H4 (cell line): Measurements from ENCODE around the gene BCHE. TPM values are rescaled to one million over a fixed set of nuclear protein-coding genes. Genes with fewer than 3 reads are reported as not detected.

ENCODE experiments used
- DNase-seq: peaks from one replicate; pipeline ENCODE4 v3.0.0-alpha.2; 2015; ENCODE audit warnings: low spot score
- total RNA-seq: library from RNA; depleted of rRNA; stranded (reverse); fragments of >200 nt; shearing (Covaris generic); gene quantifications from 2 replicates; pipeline ENCODE4 v1.2.3, GENCODE V29; 2014

Gene BCHE
- total RNA-seq, 1 experiment from 2014 or later: 56.3 TPM

GRCh38 chr3:165751637-165752036 lies 85.6 kb downstream of the BCHE start:
- DNase-seq: no peak

- no peak for DNase-seq
These were observed 87.4 kb downstream of the BCHE start for GRCh38 chr3:165749821-165750220.

- DNase-seq: no peak
These were observed 88.0 kb downstream of the BCHE start for GRCh38 chr3:165749241-165749640.

DNA sequence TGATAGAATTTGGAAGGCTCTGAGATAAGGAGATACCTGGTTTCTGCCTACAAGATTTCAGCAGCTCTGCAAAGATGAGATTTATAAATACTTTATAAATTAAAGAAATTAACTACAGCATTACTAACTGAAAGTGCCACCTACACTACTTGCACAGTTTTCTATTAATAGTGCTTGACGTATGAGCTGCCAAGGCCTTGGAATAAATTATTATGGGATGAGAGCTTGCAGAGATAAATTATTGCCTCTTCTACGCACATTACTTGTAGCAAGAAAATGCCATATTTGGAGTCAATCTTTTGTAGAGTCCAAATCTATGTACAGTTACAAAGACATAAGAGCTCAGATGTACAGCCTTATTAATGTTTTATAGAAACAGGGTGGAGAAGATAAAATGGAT lies 89.1 kb downstream of the BCHE start:
- no peak for DNase-seq

DNA sequence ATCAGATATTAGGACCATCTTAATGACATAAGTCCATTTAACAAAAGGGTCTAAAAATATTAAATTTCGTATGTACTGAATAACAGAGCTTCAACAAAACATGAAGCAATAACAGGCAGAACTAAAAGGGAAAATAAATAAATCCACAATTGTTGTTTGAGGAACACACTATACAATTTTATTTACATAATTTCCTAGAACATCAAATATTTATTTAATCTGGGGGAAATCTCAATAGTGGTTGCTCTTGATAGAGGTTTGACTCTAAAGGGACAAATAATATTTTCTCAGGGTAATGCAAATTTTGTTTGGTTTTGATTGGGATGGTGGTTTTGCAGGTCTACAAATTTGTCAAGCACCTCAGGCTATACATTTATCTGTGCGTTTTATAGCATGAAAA lies 90.3 kb downstream of the BCHE start:
- no peak for DNase-seq

GRCh38 chr3:165744025-165744424 lies 93.2 kb downstream of the BCHE start:
- DNase-seq: no peak

- no peak for DNase-seq
These were observed 94.9 kb downstream of the BCHE start for GRCh38 chr3:165742351-165742750.

- DNase-seq: no peak
These were observed 107.5 kb downstream of the BCHE start for GRCh38 chr3:165729756-165730155.

- DNase-seq: no peak
These were observed 108.3 kb downstream of the BCHE start for GRCh38 chr3:165728924-165729323.

- DNase-seq: no peak
These were observed 111.9 kb downstream of the BCHE start for GRCh38 chr3:165725296-165725695.
